ENCODE results near the gene LRRC32. TPM values are rescaled to one million over a fixed set of nuclear protein-coding genes. Genes with fewer than 3 reads are reported as not detected.

The LRRC32 gene
- polyA plus RNA-seq, 1 donor from 2014 or later = not detected

DNA sequence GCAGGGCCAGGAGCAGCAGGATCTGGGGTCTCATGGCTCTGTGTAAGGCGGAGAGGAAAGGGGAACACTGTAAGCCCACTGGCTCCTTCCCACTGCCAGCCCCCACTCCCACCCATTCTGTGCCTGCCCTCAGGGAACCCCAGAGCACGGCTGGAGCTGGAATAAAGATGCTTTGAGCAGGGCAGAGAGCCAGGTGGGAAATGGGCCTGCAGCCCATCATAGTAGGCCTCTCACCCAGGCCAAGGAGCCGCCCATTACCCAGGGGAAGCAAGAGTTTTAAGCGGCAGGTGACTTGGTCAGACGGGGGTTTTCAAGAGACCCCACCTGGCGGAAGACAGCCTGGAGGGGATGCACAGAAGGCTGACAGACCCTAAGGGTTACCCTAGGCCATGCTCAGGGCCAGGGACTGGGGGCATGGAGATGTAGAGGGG, 4.6 kb downstream of the LRRC32 start:
- no peaks in the 10 kb centered on the region for H3F3A ChIP-seq (ENCODE audit: insufficient read depth, low read length, poor library complexity, severe bottlenecking)
- H3K27ac ChIP-seq (ENCODE audit: low read length) = no peak overlapping the region
- H3K27me3 ChIP-seq (ENCODE audit: insufficient read depth, low read depth, low read length) = peaks cover 16% of the 10 kb centered on the region
- H3K9ac ChIP-seq (ENCODE audit: low read length) = no peak overlapping the region
- H2AFZ ChIP-seq (ENCODE audit: low read depth, low read length) = no peak overlapping the region
- H4K20me1 ChIP-seq (ENCODE audit: insufficient read depth) = no peaks in the 10 kb centered on the region
- H3K79me2 ChIP-seq (replicated peaks; ENCODE audit: insufficient read depth, low read length) = no peaks in the 10 kb centered on the region
- no peaks in the 10 kb centered on the region for H3K9me2 ChIP-seq (ENCODE audit: insufficient read depth, low read length)
- H3K36me3 ChIP-seq (ENCODE audit: insufficient read depth, low read length) = no peaks in the 10 kb centered on the region
- TF ChIP-seq MXI1 (conservative IDR thresholded peaks at IDR 0.05; ENCODE audit: poor library complexity, severe bottlenecking) (no peak), POLR2AphosphoS5 (IDR thresholded peaks at IDR 0.05) (no peak), EP300 (conservative IDR thresholded peaks at IDR 0.05; ENCODE audit: poor library complexity, severe bottlenecking) (no peak), SMC3 (conservative IDR thresholded peaks at IDR 0.05; ENCODE audit: poor library complexity) (no peak), EZH2 (IDR thresholded peaks at IDR 0.05; ENCODE audit: borderline replicate concordance, insufficient read depth, low read length, poor library complexity, severe bottlenecking) (no peak), TAF1 (IDR thresholded peaks at IDR 0.05; ENCODE audit: low read depth) (no peak), RAD21 (conservative IDR thresholded peaks at IDR 0.05) (no peak)
- TF ChIP-seq, protein P1, sequence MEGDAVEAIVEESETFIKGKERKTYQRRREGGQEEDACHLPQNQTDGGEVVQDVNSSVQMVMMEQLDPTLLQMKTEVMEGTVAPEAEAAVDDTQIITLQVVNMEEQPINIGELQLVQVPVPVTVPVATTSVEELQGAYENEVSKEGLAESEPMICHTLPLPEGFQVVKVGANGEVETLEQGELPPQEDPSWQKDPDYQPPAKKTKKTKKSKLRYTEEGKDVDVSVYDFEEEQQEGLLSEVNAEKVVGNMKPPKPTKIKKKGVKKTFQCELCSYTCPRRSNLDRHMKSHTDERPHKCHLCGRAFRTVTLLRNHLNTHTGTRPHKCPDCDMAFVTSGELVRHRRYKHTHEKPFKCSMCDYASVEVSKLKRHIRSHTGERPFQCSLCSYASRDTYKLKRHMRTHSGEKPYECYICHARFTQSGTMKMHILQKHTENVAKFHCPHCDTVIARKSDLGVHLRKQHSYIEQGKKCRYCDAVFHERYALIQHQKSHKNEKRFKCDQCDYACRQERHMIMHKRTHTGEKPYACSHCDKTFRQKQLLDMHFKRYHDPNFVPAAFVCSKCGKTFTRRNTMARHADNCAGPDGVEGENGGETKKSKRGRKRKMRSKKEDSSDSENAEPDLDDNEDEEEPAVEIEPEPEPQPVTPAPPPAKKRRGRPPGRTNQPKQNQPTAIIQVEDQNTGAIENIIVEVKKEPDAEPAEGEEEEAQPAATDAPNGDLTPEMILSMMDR (IDR thresholded peaks at IDR 0.05; ENCODE audit: poor library complexity, severe bottlenecking) = no peak
- TF ChIP-seq, protein P2, sequence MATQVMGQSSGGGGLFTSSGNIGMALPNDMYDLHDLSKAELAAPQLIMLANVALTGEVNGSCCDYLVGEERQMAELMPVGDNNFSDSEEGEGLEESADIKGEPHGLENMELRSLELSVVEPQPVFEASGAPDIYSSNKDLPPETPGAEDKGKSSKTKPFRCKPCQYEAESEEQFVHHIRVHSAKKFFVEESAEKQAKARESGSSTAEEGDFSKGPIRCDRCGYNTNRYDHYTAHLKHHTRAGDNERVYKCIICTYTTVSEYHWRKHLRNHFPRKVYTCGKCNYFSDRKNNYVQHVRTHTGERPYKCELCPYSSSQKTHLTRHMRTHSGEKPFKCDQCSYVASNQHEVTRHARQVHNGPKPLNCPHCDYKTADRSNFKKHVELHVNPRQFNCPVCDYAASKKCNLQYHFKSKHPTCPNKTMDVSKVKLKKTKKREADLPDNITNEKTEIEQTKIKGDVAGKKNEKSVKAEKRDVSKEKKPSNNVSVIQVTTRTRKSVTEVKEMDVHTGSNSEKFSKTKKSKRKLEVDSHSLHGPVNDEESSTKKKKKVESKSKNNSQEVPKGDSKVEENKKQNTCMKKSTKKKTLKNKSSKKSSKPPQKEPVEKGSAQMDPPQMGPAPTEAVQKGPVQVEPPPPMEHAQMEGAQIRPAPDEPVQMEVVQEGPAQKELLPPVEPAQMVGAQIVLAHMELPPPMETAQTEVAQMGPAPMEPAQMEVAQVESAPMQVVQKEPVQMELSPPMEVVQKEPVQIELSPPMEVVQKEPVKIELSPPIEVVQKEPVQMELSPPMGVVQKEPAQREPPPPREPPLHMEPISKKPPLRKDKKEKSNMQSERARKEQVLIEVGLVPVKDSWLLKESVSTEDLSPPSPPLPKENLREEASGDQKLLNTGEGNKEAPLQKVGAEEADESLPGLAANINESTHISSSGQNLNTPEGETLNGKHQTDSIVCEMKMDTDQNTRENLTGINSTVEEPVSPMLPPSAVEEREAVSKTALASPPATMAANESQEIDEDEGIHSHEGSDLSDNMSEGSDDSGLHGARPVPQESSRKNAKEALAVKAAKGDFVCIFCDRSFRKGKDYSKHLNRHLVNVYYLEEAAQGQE (IDR thresholded peaks at IDR 0.05; ENCODE audit: borderline replicate concordance) = no peak
- no peak overlapping the region for H3K4me3 ChIP-seq (ENCODE audit: low read length)
- H3K4me2 ChIP-seq (ENCODE audit: low read length) = no peak overlapping the region
- no peaks in the 10 kb centered on the region for H3K9me3 ChIP-seq (ENCODE audit: low read length)

DNA sequence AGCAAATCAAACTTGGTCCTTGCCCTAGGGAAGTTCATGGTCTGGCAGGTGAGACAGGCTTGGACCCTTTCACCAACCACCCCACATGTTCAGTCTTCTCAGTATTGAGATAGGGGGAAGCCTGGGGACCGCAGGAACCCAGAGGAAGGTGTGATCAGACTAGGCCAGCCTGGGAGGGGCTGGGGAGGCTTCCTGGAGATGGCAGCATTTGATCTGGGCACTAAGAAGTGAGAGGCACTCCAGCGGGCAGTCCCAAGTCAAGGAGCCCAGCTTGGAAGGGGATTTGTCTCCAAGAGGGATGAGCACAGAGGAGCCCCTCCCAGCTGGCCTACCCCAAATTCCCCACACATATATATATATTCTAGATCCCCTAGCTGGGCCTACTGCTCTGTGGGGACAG, 5.4 kb downstream of the LRRC32 start:
- Histone ChIP-seq H3K4me2 (ENCODE audit: low read length) (no peak overlapping the region), H3K27ac (ENCODE audit: low read length) (no peak overlapping the region), H3K36me3 (ENCODE audit: insufficient read depth, low read length) (no peaks in the 10 kb centered on the region), H3K9ac (ENCODE audit: low read length) (no peak overlapping the region), H3K79me2 (replicated peaks; ENCODE audit: insufficient read depth, low read length) (no peaks in the 10 kb centered on the region), H3K9me3 (ENCODE audit: low read length) (no peaks in the 10 kb centered on the region), H3K4me3 (ENCODE audit: low read length) (no peak overlapping the region), H3K27me3 (ENCODE audit: insufficient read depth, low read depth, low read length) (peaks cover 9% of the 10 kb centered on the region), H4K20me1 (ENCODE audit: insufficient read depth) (no peaks in the 10 kb centered on the region), H2AFZ (ENCODE audit: low read depth, low read length) (no peak overlapping the region), H3F3A (ENCODE audit: insufficient read depth, low read length, poor library complexity, severe bottlenecking) (no peaks in the 10 kb centered on the region), H3K9me2 (ENCODE audit: insufficient read depth, low read length) (no peaks in the 10 kb centered on the region)
- TF ChIP-seq POLR2AphosphoS5 (IDR thresholded peaks at IDR 0.05) (no peak), MXI1 (conservative IDR thresholded peaks at IDR 0.05; ENCODE audit: poor library complexity, severe bottlenecking) (no peak), TAF1 (IDR thresholded peaks at IDR 0.05; ENCODE audit: low read depth) (no peak), EP300 (conservative IDR thresholded peaks at IDR 0.05; ENCODE audit: poor library complexity, severe bottlenecking) (no peak), RAD21 (conservative IDR thresholded peaks at IDR 0.05) (no peak), SMC3 (conservative IDR thresholded peaks at IDR 0.05; ENCODE audit: poor library complexity) (no peak)
- TF ChIP-seq, protein P2 (IDR thresholded peaks at IDR 0.05; ENCODE audit: borderline replicate concordance) = no peak
- TF ChIP-seq, protein P1 (IDR thresholded peaks at IDR 0.05; ENCODE audit: poor library complexity, severe bottlenecking) = no peak

Measured in neural cell (in vitro differentiated cells).